ENCODE measurements around the gene DOHH. TPM values are rescaled to one million over a fixed set of nuclear protein-coding genes. Genes with fewer than 3 reads are reported as not detected.
A peak's percentile ranks its signal among the peaks of the same experiment; 100 is the strongest.

DOHH gene
- total and polyA plus RNA-seq, 9 of the 15 experiments (the other 6 are each of a cell fraction or from before 2014, with no cell fraction given) = 0.14 to 47.2 (median 5.1) TPM

- TF ChIP-seq CHD4 (IDR thresholded peaks at IDR 0.05; ENCODE audit: insufficient read depth, insufficient replicate concordance, low read depth, low read length, poor library complexity, severe bottlenecking) (peak; percentile 75), ATF3 (IDR thresholded peaks at IDR 0.05) (no peak), ATF3 (CRISPR knock-in tag; conservative IDR thresholded peaks at IDR 0.05) (no peak), NR4A1 (CRISPR knock-in tag; IDR thresholded peaks at IDR 0.05) (no peak), NR4A1 (tag; IDR thresholded peaks at IDR 0.05) (no peak), CBX5 (IDR thresholded peaks at IDR 0.05; ENCODE audit: borderline replicate concordance, low read depth) (no peak), FIP1L1 (IDR thresholded peaks at IDR 0.05; ENCODE audit: low read depth, low read length, poor library complexity, severe bottlenecking) (no peak), RBM39 (optimal IDR thresholded peaks at IDR 0.05; ENCODE audit: low read depth, low read length) (no peak), ZNF778 (CRISPR knock-in tag; IDR thresholded peaks at IDR 0.05) (no peak), PBX2 (CRISPR knock-in tag; IDR thresholded peaks at IDR 0.05; ENCODE audit: low read depth) (no peak), PBX2 (tag; conservative IDR thresholded peaks at IDR 0.05; ENCODE audit: low read depth) (no peak), CEBPZ (IDR thresholded peaks at IDR 0.05; ENCODE audit: borderline replicate concordance, low read depth, low read length) (no peak), LCOR (CRISPR knock-in tag; IDR thresholded peaks at IDR 0.05) (no peak), ETV1 (tag; conservative IDR thresholded peaks at IDR 0.05; ENCODE audit: low read depth) (no peak), NRF1 (conservative IDR thresholded peaks at IDR 0.05 in 1 of 2, IDR thresholded peaks at IDR 0.05 in 1 of 2) (no peak), KHSRP (IDR thresholded peaks at IDR 0.05) (no peak), NR0B1 (IDR thresholded peaks at IDR 0.05; ENCODE audit: partially characterized antibody) (no peak), FOXM1 (IDR thresholded peaks at IDR 0.05; ENCODE audit: low read depth) (no peak), FOXM1 (CRISPR knock-in tag; IDR thresholded peaks at IDR 0.05; ENCODE audit: low read depth) (no peak), XRCC3 (IDR thresholded peaks at IDR 0.05) (no peak), ZNF316 (IDR thresholded peaks at IDR 0.05) (no peak)
Measured at GRCh38 chr19:3471954-3472655, 28.4 kb downstream of the DOHH start (continued).
